ENCODE data around the gene RABL6. TPM values are rescaled to one million over a fixed set of nuclear protein-coding genes. Genes with fewer than 3 reads are reported as not detected.

RABL6 gene, protein sequence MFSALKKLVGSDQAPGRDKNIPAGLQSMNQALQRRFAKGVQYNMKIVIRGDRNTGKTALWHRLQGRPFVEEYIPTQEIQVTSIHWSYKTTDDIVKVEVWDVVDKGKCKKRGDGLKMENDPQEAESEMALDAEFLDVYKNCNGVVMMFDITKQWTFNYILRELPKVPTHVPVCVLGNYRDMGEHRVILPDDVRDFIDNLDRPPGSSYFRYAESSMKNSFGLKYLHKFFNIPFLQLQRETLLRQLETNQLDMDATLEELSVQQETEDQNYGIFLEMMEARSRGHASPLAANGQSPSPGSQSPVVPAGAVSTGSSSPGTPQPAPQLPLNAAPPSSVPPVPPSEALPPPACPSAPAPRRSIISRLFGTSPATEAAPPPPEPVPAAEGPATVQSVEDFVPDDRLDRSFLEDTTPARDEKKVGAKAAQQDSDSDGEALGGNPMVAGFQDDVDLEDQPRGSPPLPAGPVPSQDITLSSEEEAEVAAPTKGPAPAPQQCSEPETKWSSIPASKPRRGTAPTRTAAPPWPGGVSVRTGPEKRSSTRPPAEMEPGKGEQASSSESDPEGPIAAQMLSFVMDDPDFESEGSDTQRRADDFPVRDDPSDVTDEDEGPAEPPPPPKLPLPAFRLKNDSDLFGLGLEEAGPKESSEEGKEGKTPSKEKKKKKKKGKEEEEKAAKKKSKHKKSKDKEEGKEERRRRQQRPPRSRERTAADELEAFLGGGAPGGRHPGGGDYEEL
- total RNA-seq: 86.5 and 106 TPM in 2 replicates

GRCh38 chr9:136807281-136808074 lies at the start of gene RABL6:
Gene RABL6 (plus strand): TSS chr9:136807948. CDS start chr9:136808197, 249 bp downstream.

DNA sequence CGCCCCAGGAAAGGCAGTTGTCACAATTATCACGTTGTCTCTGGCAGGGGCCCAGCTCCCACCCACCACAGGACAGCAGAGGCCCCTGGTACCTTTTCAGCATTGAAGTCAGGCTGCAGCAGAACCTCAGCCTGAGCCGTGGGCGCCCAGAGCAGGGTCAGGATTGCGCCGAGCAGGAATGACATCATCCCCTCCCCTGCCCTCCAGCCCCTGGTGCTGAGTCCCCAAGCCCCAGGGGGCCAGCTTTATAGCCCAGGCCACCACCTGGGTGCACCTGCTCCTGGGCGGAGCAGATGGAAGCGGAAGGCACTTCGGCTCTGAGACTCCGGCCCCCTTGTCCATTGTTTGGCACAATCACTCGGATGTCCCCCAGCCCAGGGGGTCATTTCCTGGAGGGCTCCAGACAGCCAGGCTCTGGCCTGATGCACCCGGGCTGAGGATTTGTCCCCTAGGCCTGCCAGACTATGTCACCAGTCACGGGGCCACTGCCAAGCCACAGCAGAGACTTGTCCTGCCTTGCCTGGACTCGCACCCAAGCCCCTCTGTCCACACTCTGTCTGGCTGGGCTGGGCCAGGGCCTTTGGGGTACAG lies 43.4 kb upstream of the RABL6 start, which contains the start of gene LCN15:
LCN15 (minus strand) TSS at position 218 of the 591 bp plus-strand sequence; CDS start at position 188, 30 bp downstream.

DNA sequence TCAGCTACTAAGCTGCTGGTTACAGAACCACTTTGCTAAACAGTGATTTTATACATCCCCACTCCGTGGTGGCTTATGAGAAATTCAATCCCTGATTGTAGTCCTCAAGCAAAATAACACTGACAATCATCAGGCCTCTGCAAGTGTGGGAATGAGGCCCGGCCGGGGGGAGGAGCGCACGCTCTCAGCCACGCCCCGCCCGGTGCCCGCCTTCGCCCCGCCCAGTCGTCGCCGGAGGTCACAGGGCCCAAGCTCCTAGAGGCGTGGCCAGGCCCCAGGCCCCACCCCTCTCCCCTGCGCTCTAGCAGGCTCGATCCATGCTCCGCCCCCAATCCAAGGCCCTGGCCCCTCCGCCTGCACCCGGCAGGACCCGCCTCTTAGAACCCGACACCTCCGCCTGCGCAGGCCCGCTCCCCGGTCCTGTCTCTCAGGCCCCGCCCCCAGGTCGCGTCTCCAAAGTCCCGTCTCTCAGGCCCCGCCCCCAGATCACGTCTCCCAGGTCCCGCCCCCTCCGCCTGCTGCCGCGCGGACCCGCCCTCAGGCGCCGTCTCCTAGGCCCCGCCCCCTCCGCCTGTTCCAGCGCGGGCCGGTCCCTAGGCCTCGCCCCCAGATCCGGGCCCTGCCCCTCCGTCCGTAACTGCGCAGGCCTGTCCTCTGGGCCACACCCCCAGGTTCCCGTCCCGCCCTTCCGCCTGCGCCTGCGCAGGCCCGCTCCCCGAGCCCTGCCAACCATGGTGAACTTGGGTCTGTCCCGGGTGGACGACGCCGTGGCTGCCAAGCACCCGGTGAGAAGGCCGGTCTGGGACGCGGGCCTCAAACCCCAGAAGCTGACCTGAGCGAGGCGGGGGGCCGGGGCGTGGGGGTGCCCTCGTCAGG lies 16.9 kb upstream of the RABL6 start, which contains the start of gene TMEM141:
TMEM141 (plus strand) TSS at position 705 of the 876 bp plus-strand sequence; CDS start at position 732, 27 bp downstream.

GRCh38 chr9:136796238-136796774 lies 11.4 kb upstream of the RABL6 start, which contains the start of gene CCDC183:
Gene CCDC183 (plus strand): TSS chr9:136796338. CDS start chr9:136796398, 60 bp downstream.

GRCh38 chr9:136842380-136842948 lies 34.7 kb downstream of the RABL6 start, which contains the start of gene AJM1:
Gene AJM1 (plus strand): TSS chr9:136842478. CDS start chr9:136844415, 1,937 bp downstream.

DNA sequence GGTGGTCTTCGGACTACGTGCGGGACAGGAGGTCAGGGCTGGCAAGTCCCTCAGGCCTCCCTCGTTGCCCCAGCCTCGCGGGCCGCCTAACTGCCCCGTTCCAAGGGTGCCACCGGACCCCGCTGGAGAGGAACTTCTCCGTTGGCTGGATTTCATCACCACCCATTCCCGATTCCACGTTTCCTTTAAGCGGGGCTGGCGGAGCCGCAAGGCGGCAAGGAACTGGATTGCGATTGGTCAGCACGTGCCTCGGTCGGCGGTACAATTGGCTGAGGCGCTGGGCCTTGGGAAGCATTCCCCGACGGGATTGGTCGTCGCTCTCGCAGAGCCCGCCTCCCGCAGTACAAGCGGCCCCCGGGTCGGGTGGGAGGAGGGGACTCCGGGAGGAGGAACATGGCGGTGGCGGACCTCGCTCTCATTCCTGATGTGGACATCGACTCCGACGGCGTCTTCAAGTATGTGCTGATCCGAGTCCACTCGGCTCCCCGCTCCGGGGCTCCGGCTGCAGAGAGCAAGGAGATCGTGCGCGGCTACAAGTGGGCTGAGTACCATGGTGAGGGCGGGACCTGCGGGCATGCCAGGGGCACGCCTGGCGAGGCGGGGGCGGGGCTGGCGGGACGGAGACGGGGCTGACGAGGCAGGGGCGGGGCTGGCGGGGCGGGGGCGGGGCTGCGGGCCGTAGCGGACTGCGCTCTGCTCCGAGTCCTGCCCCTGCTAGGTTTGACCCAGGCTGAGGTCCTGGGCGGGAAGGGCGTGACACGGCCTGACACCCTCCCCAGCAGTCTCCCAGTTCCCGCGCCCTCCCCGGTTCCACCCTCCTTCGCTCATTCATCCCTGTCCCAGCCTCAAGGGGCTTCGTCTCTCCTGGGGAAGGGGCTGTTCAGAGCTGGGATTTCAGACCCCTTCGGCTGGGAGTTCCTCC lies 41.6 kb downstream of the RABL6 start, which contains the start of gene PHPT1:
PHPT1 (plus strand) TSS at position 372 of the 922 bp plus-strand sequence; CDS start at position 394, 22 bp downstream.

DNA sequence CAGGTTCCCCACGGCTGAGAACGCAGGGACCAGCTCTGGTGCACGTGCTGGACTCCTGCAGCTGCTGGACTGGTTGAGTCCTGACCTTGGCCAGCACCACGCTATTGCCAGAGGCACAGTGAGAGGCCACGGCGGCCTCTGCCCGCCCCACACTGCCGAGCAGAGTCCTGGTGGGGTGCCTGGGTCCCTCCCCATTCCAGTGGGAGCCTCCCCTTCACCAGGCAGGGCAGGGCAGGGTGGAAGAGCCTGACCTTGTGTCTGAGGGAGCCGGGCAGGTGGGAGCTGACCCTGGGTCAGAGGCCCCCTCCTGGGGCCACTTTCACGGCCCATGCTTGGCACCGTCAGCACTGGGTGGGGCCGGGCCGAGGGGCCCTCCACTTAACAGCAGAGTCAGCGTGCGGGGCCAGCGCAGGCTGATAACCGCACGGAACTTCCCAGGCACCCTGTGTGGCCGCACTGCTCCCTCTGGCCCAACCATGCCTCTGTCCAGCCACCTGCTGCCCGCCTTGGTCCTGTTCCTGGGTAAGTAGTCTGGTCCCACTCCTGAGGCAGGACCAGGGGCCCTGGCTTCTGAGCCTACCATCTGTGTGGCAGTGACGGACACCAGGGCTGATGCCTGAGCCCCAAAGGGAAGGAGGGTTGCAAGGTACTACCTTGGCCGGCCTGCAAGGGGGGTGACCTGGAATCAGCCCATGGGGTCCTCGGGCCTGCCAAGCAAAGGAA lies 44.4 kb downstream of the RABL6 start, which contains the start of gene MAMDC4:
MAMDC4 (plus strand) TSS at position 406 of the 723 bp plus-strand sequence; CDS start at position 477, 71 bp downstream.

GRCh38 chr9:136885950-136886578 lies 78.3 kb downstream of the RABL6 start, which contains the start of gene TRAF2:
Gene TRAF2 (plus strand): TSS chr9:136886516. CDS start chr9:136898741, 12,225 bp downstream.

Other genes with a start within 250 kb of the RABL6 start
- gene EGFL7, start 145.0 kb upstream of the RABL6 start, total RNA-seq: 27.7 and 28.8 TPM in 2 replicates
- 36.9 and 56.4 TPM in 2 replicates for gene AGPAT2, start 120.5 kb upstream of the RABL6 start, total RNA-seq
- gene DIPK1B, start 95.4 kb upstream of the RABL6 start, total RNA-seq: 5.3 and 5.5 TPM in 2 replicates
- not detected in 2 replicates for gene LCN10, start 65.0 kb upstream of the RABL6 start, total RNA-seq
- gene LCN6, start 59.4 kb upstream of the RABL6 start, total RNA-seq: not detected in 2 replicates
- not detected in 2 replicates for gene LCN8, start 49.7 kb upstream of the RABL6 start, total RNA-seq
- gene LCN15, start 43.4 kb upstream of the RABL6 start, total RNA-seq: not detected in 2 replicates
- 163 and 200 TPM in 2 replicates for gene TMEM141, start 16.6 kb upstream of the RABL6 start, total RNA-seq
- gene CCDC183, start 11.6 kb upstream of the RABL6 start, total RNA-seq: 0.42 TPM in 1 of 2 replicates, not detected in the other
- gene AJM1, start 34.5 kb downstream of the RABL6 start, total RNA-seq: 1.8 and 2.0 TPM in 2 replicates
- 109 and 144 TPM in 2 replicates for gene PHPT1, start 41.5 kb downstream of the RABL6 start, total RNA-seq
- gene MAMDC4, start 44.4 kb downstream of the RABL6 start, total RNA-seq: 0.74 and 1.4 TPM in 2 replicates
- gene EDF1, start 58.4 kb downstream of the RABL6 start, total RNA-seq: 341 and 351 TPM in 2 replicates
- 11.5 and 16.3 TPM in 2 replicates for gene TRAF2, start 78.6 kb downstream of the RABL6 start, total RNA-seq
- 147 and 164 TPM in 2 replicates for gene FBXW5, start 136.8 kb downstream of the RABL6 start, total RNA-seq
- not detected in 2 replicates for gene C8G, start 137.3 kb downstream of the RABL6 start, total RNA-seq
- not detected in 2 replicates for gene LCN12, start 144.3 kb downstream of the RABL6 start, total RNA-seq
- not detected in 2 replicates for gene PTGDS, start 169.6 kb downstream of the RABL6 start, total RNA-seq
- gene LCNL1, start 175.0 kb downstream of the RABL6 start, total RNA-seq: not detected in 2 replicates
- gene PAXX, start 184.5 kb downstream of the RABL6 start, total RNA-seq: 50.9 and 69.2 TPM in 2 replicates
- 179 and 203 TPM in 2 replicates for gene CLIC3, start 188.6 kb downstream of the RABL6 start, total RNA-seq
- 11.9 and 15.6 TPM in 2 replicates for gene ABCA2, start 220.3 kb downstream of the RABL6 start, total RNA-seq
- not detected in 2 replicates for gene FUT7, start 224.1 kb downstream of the RABL6 start, total RNA-seq
- 36.7 and 39.0 TPM in 2 replicates for gene NPDC1, start 238.2 kb downstream of the RABL6 start, total RNA-seq
- gene ENTPD2, start 246.1 kb downstream of the RABL6 start, total RNA-seq: 1.1 and 1.4 TPM in 2 replicates